IPS-20b (cell line): ENCODE data around the gene RBBP9.

ENCODE experiments used
- H3K27ac ChIP-seq: one replicate; pipeline ENCODE4 v1.5.1; 2013; ENCODE audit warnings: low read length
- H3K27me3 ChIP-seq: 2 replicates; pipeline ENCODE4 v1.6.1; 2013; ENCODE audit warnings: mild to moderate bottlenecking, low read length, inconsistent platforms; ENCODE audit not compliant: insufficient read depth
- H3K36me3 ChIP-seq: 2 replicates; pipeline ENCODE4 v1.6.1; 2013; ENCODE audit warnings: low read depth, mild to moderate bottlenecking, inconsistent platforms, low read length, moderate library complexity; ENCODE audit not compliant: insufficient read depth
- H3K4me1 ChIP-seq: 2 replicates; pipeline ENCODE4 v1.6.1; 2013; ENCODE audit warnings: mild to moderate bottlenecking, control low read depth, inconsistent platforms, low read length, moderate library complexity; ENCODE audit not compliant: insufficient read depth
- H3K4me3 ChIP-seq: 2 replicates; pipeline ENCODE4 v1.5.1; 2013; ENCODE audit warnings: mild to moderate bottlenecking, low read length, inconsistent platforms
- H3K9ac ChIP-seq: 2 replicates; pipeline ENCODE4 v1.6.1; 2013; ENCODE audit warnings: low read depth, mild to moderate bottlenecking, inconsistent platforms, low read length, moderate library complexity
- H3K9me3 ChIP-seq: 2 replicates; pipeline ENCODE4 v1.6.1; 2013; ENCODE audit warnings: mild to moderate bottlenecking, low read depth, low read length, inconsistent platforms; ENCODE audit not compliant: insufficient read depth

RBBP9 gene

GRCh38 chr20:18497603-18498002, 578 bp upstream of the RBBP9 start:
- Histone ChIP-seq H3K9ac (peak overlapping the region; percentile 28; the same call in 1 of the 2 replicates), H3K9me3 (no peaks in the 10 kb centered on the region), H3K4me3 (peak overlapping the region; percentile 92; the same call in 1 of the 2 replicates), H3K27ac (no peak overlapping the region), H3K36me3 (peaks cover 14% of the 10 kb centered on the region), H3K4me1 (peaks cover 3% of the 10 kb centered on the region; the same call in 1 of the 2 replicates), H3K27me3 (no peaks in the 10 kb centered on the region)

- Histone ChIP-seq H3K27me3 (no peaks in the 10 kb centered on the region), H3K4me1 (peaks cover 3% of the 10 kb centered on the region; the same call in 1 of the 2 replicates), H3K4me3 (peak overlapping the region; percentile 92), H3K27ac (no peak overlapping the region), H3K9ac (peak overlapping the region; percentile 89), H3K9me3 (no peaks in the 10 kb centered on the region), H3K36me3 (peaks cover 24% of the 10 kb centered on the region)
Measured at GRCh38 chr20:18496042-18496441, 983 bp downstream of the RBBP9 start.

GRCh38 chr20:18488301-18488700, 8.7 kb downstream of the RBBP9 start:
- H3K9ac ChIP-seq: no peak overlapping the region
- no peaks in the 10 kb centered on the region for H3K4me1 ChIP-seq
- H3K4me3 ChIP-seq: no peak overlapping the region
- H3K27ac ChIP-seq: no peak overlapping the region
- H3K9me3 ChIP-seq: no peaks in the 10 kb centered on the region
- H3K27me3 ChIP-seq: no peaks in the 10 kb centered on the region
- H3K36me3 ChIP-seq: peaks cover 75% of the 10 kb centered on the region

- H3K4me3 ChIP-seq: no peak overlapping the region
- H3K9me3 ChIP-seq: no peaks in the 10 kb centered on the region
- no peaks in the 10 kb centered on the region for H3K4me1 ChIP-seq
- H3K36me3 ChIP-seq: peaks cover 80% of the 10 kb centered on the region
- no peaks in the 10 kb centered on the region for H3K27me3 ChIP-seq
- no peak overlapping the region for H3K9ac ChIP-seq
- no peak overlapping the region for H3K27ac ChIP-seq
Measured at GRCh38 chr20:18481596-18481995, 15.4 kb downstream of the RBBP9 start.

- Histone ChIP-seq H3K4me1 (no peaks in the 10 kb centered on the region), H3K27ac (no peak overlapping the region), H3K36me3 (peaks cover 85% of the 10 kb centered on the region), H3K4me3 (no peak overlapping the region), H3K27me3 (no peaks in the 10 kb centered on the region), H3K9ac (no peak overlapping the region), H3K9me3 (no peaks in the 10 kb centered on the region)
Measured at GRCh38 chr20:18477821-18478220, 19.2 kb downstream of the RBBP9 start.

GRCh38 chr20:18477218-18477617, 19.8 kb downstream of the RBBP9 start:
- H3K27ac ChIP-seq: no peak overlapping the region
- H3K36me3 ChIP-seq: peaks cover 82% of the 10 kb centered on the region
- no peaks in the 10 kb centered on the region for H3K4me1 ChIP-seq
- H3K9ac ChIP-seq: no peak overlapping the region
- H3K9me3 ChIP-seq: no peaks in the 10 kb centered on the region
- H3K27me3 ChIP-seq: no peaks in the 10 kb centered on the region
- H3K4me3 ChIP-seq: no peak overlapping the region

GRCh38 chr20:18466894-18467730, 29.9 kb downstream of the RBBP9 start, which contains the start of the genes DZANK1 and POLR3F:
Gene DZANK1, minus strand, starts transcription at chr20:18467030. Its CDS starts 1,672 bp downstream, at chr20:18465358.
Gene POLR3F, plus strand, starts transcription at chr20:18467390. Its CDS starts 117 bp downstream, at chr20:18467507.
- Histone ChIP-seq H3K4me1 (no peaks in the 10 kb centered on the region; the same call in 1 of the 2 replicates), H3K36me3 (peaks cover 16% of the 10 kb centered on the region), H3K9me3 (no peaks in the 10 kb centered on the region), H3K4me3 (peak within 1 kb of the TSS; percentile 88), H3K27me3 (no peaks in the 10 kb centered on the region), H3K9ac (peak within 1 kb of the TSS; percentile 83), H3K27ac (peak within 1 kb of the TSS; percentile 83)

- H3K4me1 ChIP-seq: no peaks in the 10 kb centered on the region; the same call in 1 of the 2 replicates
- peaks cover 16% of the 10 kb centered on the region for H3K36me3 ChIP-seq
- no peak overlapping the region for H3K27ac ChIP-seq
- H3K9ac ChIP-seq: peak overlapping the region; percentile 65; the same call in 1 of the 2 replicates
- H3K4me3 ChIP-seq: peak overlapping the region; percentile 88
- H3K27me3 ChIP-seq: no peaks in the 10 kb centered on the region
- H3K9me3 ChIP-seq: no peaks in the 10 kb centered on the region
Measured at GRCh38 chr20:18466574-18466893, 30.5 kb downstream of the RBBP9 start.

GRCh38 chr20:18465536-18466200, 31.4 kb downstream of the RBBP9 start:
- Histone ChIP-seq H3K27me3 (no peaks in the 10 kb centered on the region), H3K36me3 (peaks cover 8% of the 10 kb centered on the region), H3K9ac (peak overlapping the region; percentile 65; the same call in 1 of the 2 replicates), H3K4me3 (peak overlapping the region; percentile 88), H3K4me1 (no peaks in the 10 kb centered on the region; the same call in 1 of the 2 replicates), H3K27ac (no peak overlapping the region), H3K9me3 (no peaks in the 10 kb centered on the region)

GRCh38 chr20:18456600-18456999, 40.4 kb downstream of the RBBP9 start:
- no peak overlapping the region for H3K27ac ChIP-seq
- H3K9ac ChIP-seq: no peak overlapping the region
- H3K36me3 ChIP-seq: no peaks in the 10 kb centered on the region
- peaks cover 2% of the 10 kb centered on the region; the same call in 1 of the 2 replicates for H3K9me3 ChIP-seq
- H3K4me3 ChIP-seq: no peak overlapping the region
- no peaks in the 10 kb centered on the region for H3K4me1 ChIP-seq
- no peaks in the 10 kb centered on the region for H3K27me3 ChIP-seq

GRCh38 chr20:18443886-18444285, 53.1 kb downstream of the RBBP9 start:
- H3K36me3 ChIP-seq: no peaks in the 10 kb centered on the region
- H3K4me1 ChIP-seq: no peaks in the 10 kb centered on the region
- no peaks in the 10 kb centered on the region for H3K27me3 ChIP-seq
- H3K9me3 ChIP-seq: no peaks in the 10 kb centered on the region
- H3K9ac ChIP-seq: no peak overlapping the region
- no peak overlapping the region for H3K4me3 ChIP-seq
- H3K27ac ChIP-seq: no peak overlapping the region
